H1 (cell line): ENCODE data around the gene TFE3.

ENCODE experiments used
- CREB1 ChIP-seq: IDR thresholded peaks from 2 replicates; pipeline ENCODE4 v1.6.1; 2012; ENCODE audit warnings: inconsistent platforms
- KDM1A ChIP-seq: fragments of 200-600, 300-600 bp; sonication (generic); IDR thresholded peaks from 2 replicates; pipeline ENCODE4 v1.7.1; 2016; ENCODE audit warnings: mild to moderate bottlenecking, low read length, borderline replicate concordance
- POLR2A ChIP-seq, 2 experiments: IDR thresholded peaks; 1 replicate in 1 of 2; 2 replicates in 1 of 2; pipeline ENCODE4 v1.6.1; 2011; ENCODE audit warnings: low read depth in 2 of 2, low read length in 2 of 2, mild to moderate bottlenecking in 2 of 2; ENCODE audit errors: control extremely low read depth in 1 of 2
- SP1 ChIP-seq: IDR thresholded peaks from 2 replicates; pipeline ENCODE4 v1.6.1; 2011; ENCODE audit warnings: low read depth, low read length
- TAF1 ChIP-seq: IDR thresholded peaks from 2 replicates; pipeline ENCODE4 v1.6.1; 2011; ENCODE audit warnings: mild to moderate bottlenecking, low read depth, low read length
- TEAD4 ChIP-seq: IDR thresholded peaks from 2 replicates; pipeline ENCODE4 v1.6.1; 2012; ENCODE audit warnings: low read depth, low read length, inconsistent platforms, mixed read lengths
- TF ChIP-seq, protein P1 (sequence below): IDR thresholded peaks from 2 replicates; pipeline ENCODE4 v1.6.1; 2011; ENCODE audit warnings: low read length, improper control_type of control experiment
- TF ChIP-seq, protein P2 (sequence below): IDR thresholded peaks from 2 replicates; pipeline ENCODE4 v1.6.1; 2012; ENCODE audit warnings: inconsistent platforms
- TF ChIP-seq, protein P3 (sequence below), 3 experiments: IDR thresholded peaks; 1 replicate in 2 of 3; 2 replicates in 1 of 3; pipeline versions ENCODE4 v1.5.1 to v1.6.1; 2011; ENCODE audit warnings: low read length in 3 of 3, mild to moderate bottlenecking in 3 of 3, inconsistent platforms in 2 of 3, low read depth in 1 of 3, moderate library complexity in 1 of 3; ENCODE audit not compliant: insufficient read depth in 1 of 3; ENCODE audit errors: control extremely low read depth in 1 of 3
- TF ChIP-seq, protein P4 (sequence below): IDR thresholded peaks from 2 replicates; pipeline ENCODE4 v1.6.1; 2012; ENCODE audit warnings: low read length, inconsistent platforms

DNA sequence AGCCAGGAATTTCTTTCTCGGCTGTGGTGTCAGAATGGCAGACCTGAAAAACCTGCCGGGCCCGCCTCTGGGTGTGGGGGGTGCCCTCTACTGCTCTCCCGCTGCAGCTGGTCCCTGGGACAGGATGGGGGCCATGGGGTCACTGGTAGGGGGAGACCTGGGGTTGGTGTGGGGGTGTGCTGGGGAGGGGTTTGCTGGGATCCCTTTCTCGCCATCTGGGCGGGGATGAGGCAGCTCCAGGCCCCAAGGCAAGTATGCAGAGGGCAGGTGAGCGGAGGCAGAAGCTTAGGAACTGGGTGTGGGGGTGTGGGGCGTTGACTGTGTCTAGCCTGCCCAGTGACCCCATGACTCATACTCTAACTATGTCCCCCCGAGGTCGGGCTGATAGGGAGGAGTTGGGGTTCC, 16.5 kb upstream of the TFE3 start:
- TF ChIP-seq TAF1 (no peak), CREB1 (no peak), POLR2A (IDR thresholded peaks at IDR 0.05; ENCODE audit: control extremely low read depth in 1 of 2, low read depth in 2 of 2, low read length in 2 of 2) (no peak), SP1 (no peak), TEAD4 (no peak), KDM1A (no peak)
- TF ChIP-seq, protein P1, sequence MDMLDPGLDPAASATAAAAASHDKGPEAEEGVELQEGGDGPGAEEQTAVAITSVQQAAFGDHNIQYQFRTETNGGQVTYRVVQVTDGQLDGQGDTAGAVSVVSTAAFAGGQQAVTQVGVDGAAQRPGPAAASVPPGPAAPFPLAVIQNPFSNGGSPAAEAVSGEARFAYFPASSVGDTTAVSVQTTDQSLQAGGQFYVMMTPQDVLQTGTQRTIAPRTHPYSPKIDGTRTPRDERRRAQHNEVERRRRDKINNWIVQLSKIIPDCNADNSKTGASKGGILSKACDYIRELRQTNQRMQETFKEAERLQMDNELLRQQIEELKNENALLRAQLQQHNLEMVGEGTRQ, result no peak
- TF ChIP-seq, protein P2, sequence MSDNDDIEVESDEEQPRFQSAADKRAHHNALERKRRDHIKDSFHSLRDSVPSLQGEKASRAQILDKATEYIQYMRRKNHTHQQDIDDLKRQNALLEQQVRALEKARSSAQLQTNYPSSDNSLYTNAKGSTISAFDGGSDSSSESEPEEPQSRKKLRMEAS, result no peak
- TF ChIP-seq, protein P3, sequence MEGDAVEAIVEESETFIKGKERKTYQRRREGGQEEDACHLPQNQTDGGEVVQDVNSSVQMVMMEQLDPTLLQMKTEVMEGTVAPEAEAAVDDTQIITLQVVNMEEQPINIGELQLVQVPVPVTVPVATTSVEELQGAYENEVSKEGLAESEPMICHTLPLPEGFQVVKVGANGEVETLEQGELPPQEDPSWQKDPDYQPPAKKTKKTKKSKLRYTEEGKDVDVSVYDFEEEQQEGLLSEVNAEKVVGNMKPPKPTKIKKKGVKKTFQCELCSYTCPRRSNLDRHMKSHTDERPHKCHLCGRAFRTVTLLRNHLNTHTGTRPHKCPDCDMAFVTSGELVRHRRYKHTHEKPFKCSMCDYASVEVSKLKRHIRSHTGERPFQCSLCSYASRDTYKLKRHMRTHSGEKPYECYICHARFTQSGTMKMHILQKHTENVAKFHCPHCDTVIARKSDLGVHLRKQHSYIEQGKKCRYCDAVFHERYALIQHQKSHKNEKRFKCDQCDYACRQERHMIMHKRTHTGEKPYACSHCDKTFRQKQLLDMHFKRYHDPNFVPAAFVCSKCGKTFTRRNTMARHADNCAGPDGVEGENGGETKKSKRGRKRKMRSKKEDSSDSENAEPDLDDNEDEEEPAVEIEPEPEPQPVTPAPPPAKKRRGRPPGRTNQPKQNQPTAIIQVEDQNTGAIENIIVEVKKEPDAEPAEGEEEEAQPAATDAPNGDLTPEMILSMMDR (IDR thresholded peaks at IDR 0.05; ENCODE audit: control extremely low read depth in 1 of 3, insufficient read depth in 1 of 3, low read depth in 1 of 3, low read length in 3 of 3), result no peak
- TF ChIP-seq, protein P4, sequence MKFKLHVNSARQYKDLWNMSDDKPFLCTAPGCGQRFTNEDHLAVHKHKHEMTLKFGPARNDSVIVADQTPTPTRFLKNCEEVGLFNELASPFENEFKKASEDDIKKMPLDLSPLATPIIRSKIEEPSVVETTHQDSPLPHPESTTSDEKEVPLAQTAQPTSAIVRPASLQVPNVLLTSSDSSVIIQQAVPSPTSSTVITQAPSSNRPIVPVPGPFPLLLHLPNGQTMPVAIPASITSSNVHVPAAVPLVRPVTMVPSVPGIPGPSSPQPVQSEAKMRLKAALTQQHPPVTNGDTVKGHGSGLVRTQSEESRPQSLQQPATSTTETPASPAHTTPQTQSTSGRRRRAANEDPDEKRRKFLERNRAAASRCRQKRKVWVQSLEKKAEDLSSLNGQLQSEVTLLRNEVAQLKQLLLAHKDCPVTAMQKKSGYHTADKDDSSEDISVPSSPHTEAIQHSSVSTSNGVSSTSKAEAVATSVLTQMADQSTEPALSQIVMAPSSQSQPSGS, result no peak
